NCI-H2107 treated with DMSO at 0.1 percent for 48 hours (cell line): ENCODE measurements around the gene ETFDH.
"Not testable (repeated sequence)": the region's sequence is repeated elsewhere in the genome, so short reads cannot be mapped to it uniquely, and the experiment has no call there.

Experiments
- DNase-seq: peaks from one replicate; lab custom pipeline; 2025; ENCODE audit not compliant: unreplicated experiment; lab: John Stamatoyannopoulos, UW

ETFDH gene

DNA sequence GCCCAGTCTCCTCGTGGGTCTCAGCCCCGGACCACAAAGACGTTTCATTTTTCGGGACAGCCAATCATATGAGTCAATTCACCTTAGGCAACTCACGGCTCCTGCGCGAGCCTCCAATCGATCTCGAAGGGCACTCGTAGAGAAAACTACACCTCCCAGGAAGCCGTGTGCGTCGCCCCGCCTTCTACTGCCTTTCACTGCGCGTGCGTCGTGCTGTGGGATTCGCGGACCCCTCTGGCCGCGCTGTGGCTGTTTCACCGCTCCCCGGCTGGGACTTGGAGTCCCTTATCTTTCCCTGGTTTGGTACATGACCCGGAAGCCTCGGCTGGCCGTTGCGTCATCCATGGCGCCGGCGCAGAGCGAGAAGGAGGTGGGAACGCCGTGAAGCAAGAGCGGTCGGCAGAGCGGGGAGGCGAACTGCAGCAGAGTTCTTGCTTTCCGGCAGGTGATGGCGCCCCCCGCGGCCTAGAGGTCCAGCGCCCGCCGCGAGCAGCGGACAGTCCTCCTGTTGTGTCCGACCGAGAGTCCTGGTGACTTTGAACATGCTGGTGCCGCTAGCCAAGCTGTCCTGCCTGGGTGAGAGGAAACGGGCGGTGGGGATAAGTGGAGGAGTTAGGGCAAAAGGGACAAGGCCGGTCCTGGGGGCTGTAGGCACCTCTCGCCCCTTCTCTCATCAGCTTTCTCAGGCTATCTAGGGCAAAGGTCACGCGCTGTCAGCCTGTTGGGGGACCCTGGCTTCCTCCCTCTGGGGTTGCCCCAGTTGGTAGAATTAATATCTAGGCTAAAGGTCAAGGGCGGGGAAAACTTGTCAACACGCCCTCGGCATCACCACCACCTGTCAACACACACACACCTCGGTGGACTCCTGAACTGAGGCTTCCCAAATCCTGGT, at the start of gene ETFDH:
ETFDH (plus strand) TSS at position 382 of the 892 bp plus-strand sequence; CDS start at position 543, 161 bp downstream.
- peak; percentile 92 for DNase-seq

DNA sequence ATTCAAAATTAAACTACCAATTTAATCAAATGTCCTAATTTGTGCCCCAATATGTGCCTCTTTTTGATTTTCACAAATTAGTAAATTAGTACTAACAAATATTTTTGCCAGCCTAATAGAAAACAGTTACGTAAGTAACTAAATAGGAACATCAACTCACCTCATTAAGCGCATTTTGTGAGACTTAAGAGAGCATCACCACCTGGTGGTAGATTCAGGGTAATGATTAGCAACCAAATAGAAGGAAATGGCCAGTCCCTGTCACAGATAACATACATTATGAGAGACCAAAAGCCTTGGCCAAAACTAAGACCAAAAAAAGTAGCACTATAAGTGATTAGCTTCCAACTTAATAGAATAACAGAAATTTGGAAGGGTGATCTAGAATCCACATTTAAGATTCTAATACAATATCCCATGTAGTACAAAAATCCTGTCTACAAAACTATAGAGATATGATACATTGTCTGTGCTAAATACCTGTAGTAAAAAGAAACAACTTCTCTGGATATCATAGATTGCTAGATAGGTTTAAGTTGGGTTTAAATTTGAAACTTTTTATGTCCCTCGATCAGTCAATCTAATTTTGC, 47.1 kb upstream of the ETFDH start:
- DNase-seq, result peak; percentile 58

DNA sequence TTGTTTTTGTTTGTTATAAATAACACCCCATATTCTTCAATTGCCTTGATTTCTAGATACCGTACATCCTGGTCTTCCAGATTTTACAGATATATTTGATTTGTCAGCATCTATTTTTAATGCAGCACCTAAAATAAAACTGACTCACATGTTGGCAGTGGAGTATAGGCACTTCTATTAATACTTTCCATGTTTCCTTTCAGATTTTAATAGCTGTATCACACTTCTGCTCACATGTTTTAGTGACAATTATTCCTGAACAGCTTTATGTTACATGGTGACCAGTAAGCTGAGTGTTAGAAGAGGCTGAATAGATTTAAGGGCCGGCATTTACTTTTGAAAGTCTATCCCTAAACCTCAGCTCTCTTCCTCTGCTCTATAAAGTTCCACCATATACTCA, 46.6 kb upstream of the ETFDH start:
- no peak for DNase-seq

DNA sequence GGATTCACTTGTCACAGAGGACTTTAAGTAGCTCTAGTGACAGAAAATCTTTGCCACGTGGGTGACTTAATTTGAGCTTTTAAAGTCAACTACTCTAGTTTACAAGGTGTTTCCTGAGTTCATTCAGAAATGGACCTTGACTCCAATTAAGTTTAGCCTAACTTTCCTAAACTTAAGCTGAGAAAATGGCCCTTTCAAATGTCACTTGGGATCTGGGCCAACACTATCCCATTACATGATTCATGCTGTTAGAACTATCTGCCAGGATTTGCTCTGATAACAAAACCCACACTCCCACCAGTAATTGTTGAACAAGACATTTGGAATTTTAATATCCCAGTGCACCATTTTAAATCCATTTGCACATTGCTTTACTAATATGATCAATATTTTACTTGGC, 41.2 kb upstream of the ETFDH start:
- no peak for DNase-seq

- DNase-seq, result no peak
These were observed 35.5 kb upstream of the ETFDH start for GRCh38 chr4:158636619-158637018.

- no peak for DNase-seq
These were observed 27.7 kb upstream of the ETFDH start for GRCh38 chr4:158644356-158644755.

- no peak for DNase-seq
These were observed 27.3 kb upstream of the ETFDH start for GRCh38 chr4:158644760-158645159.

DNA sequence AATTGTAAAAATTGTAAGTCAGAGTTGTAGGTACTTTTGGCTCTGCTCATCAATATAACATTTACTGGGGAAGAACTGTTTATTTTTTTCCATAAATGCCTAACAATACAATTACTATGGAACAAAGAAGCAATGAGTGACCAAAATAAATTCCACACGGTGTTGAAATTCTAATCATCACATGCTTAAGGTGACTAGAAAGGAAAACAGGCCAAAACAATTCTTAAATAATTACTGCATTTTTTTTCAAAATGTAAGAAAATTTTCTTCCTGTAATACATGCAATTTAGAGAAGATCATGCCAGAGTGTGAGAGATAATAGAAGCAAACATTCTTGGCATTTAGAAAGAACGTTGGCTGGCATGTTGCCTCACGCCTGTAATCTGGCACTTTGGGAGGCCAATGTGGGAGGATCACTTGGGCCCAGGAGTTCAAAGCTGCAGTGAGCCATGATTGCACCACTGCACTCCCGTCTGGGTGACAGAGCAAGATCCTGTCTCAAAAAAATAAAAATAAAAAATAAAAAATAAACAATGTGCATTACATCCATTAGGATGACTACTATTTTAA, 22.9 kb upstream of the ETFDH start:
- no peak for DNase-seq

DNA sequence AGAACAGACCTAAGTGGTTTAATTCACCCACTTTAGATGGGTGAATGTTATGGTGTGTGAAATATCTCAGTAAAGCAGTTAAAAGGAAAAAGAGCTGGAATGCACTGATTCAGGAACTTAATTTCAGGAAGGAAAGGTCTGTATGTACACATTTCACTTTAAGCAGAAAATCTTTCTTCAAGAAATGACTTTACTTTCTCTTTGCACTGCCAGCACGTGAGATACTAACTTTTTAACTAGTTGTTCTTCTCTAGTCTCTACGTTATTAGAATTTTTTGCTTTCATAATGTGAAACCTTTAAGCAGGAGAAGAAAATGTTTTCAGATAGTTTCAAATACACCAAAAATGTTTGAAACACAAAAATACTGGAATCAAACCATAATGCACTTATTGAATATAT, 19.2 kb upstream of the ETFDH start:
- DNase-seq, result no peak

GRCh38 chr4:158656439-158656838, 15.7 kb upstream of the ETFDH start:
- no peak for DNase-seq

GRCh38 chr4:158657291-158657690, 14.8 kb upstream of the ETFDH start:
- DNase-seq, result no peak

DNA sequence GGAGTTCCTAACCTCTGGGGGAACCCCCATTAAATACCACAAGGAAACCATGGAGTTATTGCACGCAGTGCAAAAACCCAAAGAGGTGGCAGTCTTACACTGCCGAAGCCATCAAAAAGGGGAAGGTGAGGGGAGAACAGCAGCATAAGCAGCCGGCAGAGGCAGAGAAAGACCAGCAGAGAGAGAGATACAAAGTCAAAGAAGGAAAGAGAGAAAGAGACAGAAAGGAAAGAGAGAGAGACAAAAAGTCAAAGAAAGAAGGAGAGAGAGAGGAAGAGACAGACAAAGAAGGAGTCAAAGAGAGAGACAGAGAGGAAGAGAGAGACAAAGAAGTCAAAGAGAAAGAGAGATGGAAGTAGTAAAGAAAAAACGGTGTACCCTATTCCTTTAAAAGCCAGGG, 8.8 kb upstream of the ETFDH start:
- DNase-seq, result not testable (repeated sequence)

- DNase-seq, result not testable (repeated sequence)
These were observed 8.1 kb upstream of the ETFDH start for GRCh38 chr4:158663707-158664625.

DNA sequence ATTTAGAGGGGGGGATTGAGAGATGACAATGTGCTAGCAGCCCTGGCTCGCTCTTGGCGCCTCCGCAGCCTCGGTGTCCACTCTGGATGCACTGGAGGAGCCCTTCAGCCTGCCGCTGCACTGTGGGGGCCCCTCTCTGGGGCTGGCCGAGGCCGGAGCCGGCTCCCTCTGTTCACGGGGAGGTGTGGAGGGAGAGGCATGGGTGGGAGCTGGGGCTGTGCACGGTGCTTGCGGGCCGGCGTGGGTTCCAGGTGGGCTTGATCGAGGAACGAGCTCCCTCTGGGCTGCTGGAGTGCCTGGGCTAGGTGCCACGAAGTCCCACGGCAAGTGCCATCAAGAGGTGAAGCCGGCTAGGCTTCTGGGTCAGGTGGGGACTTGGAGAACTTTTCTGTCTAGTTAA, 7.3 kb upstream of the ETFDH start:
- no peak for DNase-seq

GRCh38 chr4:158666892-158667291, 5.2 kb upstream of the ETFDH start:
- DNase-seq, result no peak

GRCh38 chr4:158667651-158668198, 4.4 kb upstream of the ETFDH start:
- no peak for DNase-seq

DNA sequence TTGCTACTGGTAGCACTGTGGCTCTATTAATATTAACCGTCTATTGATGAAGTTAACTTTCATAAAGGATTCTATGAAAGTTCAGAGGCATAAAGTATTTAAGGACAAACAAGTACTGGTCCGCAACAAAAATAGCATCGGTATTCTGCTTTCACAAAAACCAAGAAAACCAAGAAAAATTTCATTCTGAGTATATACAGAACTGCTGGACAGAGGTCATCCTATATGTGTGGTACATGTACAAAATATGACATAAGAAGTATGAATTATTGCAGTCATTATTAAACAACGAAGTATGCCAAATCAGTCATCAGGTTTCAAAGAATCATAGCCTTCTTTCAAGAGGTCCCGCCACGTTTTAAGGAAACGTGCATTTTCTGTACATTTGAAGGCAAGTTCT, 2.8 kb upstream of the ETFDH start:
- no peak for DNase-seq

DNA sequence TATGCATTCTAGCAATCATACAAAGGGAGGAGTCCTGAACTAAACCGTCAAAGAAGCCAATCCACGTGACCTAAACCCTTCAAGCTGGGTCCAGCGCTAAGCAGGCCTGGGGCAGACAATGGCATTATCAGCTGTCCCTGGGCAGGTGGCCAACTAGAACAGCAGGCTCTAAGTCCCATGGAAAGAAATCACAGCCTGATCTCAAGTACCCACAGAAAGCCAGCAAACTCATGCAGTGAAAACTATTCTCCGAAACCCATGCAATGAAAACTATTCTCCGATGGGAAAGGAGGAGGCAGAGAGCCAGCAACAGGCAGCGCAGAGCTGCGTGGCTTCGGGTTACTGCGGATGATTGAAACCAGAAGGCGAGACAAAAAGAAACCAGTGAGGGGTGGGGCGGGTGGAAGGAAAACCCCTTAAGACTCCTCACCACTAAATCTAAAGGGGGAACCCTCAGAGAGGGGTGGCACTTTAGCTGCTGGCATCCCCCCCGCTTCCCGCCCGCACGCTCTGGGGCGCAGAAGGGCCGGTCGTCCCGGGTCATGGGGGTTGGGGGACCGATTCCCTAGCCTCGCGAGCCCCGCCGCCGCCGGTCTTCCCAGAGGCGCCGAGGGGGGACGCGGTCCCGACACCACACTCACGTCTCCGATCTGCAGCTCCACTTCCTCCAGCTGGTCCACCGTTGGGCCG, 976 bp upstream of the ETFDH start:
- peak; percentile 42 for DNase-seq

DNA sequence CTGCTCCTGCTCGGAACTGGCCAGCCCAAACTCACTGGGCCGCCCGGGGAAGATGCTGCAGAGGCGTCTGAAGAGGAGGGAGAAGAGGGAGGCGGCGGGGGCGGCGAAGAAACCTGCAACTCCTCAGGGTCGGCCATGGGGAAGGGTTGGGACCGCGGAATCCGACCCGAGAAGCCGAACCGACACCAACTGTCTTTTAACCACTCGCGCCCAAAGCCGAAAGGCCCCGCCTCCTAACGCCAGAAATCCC, 506 bp upstream of the ETFDH start, which contains the start of gene C4orf46:
C4orf46 (minus strand) TSS at position 223 of the 250 bp plus-strand sequence; CDS start at position 137, 86 bp downstream.
- DNase-seq, result no peak

DNA sequence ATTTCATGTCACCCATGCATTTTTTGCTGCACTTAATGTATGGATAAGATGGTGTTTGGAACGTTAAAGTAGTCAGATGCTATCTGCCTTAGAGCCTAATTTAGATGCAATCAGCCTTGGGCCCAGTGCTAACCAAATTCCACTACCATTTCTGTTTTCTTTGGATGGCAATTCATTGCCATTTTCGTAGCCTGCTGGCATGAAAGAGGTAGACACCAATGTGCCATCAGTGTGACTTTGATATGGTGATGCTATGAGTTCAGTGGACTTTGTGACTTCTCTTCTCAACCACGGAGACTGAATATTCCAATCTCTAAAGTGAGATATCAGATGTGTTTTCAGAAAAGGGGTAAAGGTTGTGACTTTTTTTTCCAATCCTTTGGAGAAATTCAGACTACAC, 1.5 kb downstream of the ETFDH start:
- no peak for DNase-seq
